GM12878 (cell line): ENCODE data around the gene ARHGAP6. TPM values are rescaled to one million over a fixed set of nuclear protein-coding genes. Genes with fewer than 3 reads are reported as not detected.

ENCODE experiments used
- ATAC-seq: fragments of 200-7000 bp; cut with Tn5 transposase; 3 replicates; pipeline ENCODE4 v1.9.1; 2020; ENCODE audit warnings: mild to moderate bottlenecking, moderate library complexity
- BruUV-seq: library from RNA; stranded (reverse); fragments of 400-500 nt; replicated peaks from 2 replicates; lab custom pipeline; 2021; lab: Mats Ljungman, UMichigan
- CTCF ChIA-PET: fragments of 300-600 bp; sonication (Branson Sonifier 250); formaldehyde crosslinking; extraction: SDS; loops from one replicate; lab custom pipeline; 2021; ENCODE audit warnings: inconsistent platforms; lab: Yijun Ruan, JAX
- POLR2A ChIA-PET: fragments of 350-600 bp; formaldehyde crosslinking; extraction: SDS; loops from one replicate; lab custom pipeline; 2021; ENCODE audit warnings: inconsistent platforms; lab: Charles Lee
- RAD21 ChIA-PET: fragments of 300-600 bp; sonication (Branson Sonifier 250); formaldehyde crosslinking; loops from one replicate; lab custom pipeline; 2023; ENCODE audit warnings: antibody characterized with exemption; ENCODE audit not compliant: unreplicated experiment; lab: Charles Lee
- SMC1A ChIA-PET: fragments of 300-600 bp; sonication (Branson Sonifier 250); formaldehyde crosslinking; loops from one replicate; lab custom pipeline; 2023; ENCODE audit not compliant: unreplicated experiment, uncharacterized antibody; lab: Charles Lee
- DNase-seq: peaks from one replicate; pipeline ENCODE4 v3.0.0-alpha.2; 2011; ENCODE audit warnings: low read depth, low spot score
- FAIRE-seq: peaks from 3 replicates; lab custom pipeline; 2011; peaks lifted over from hg19 to GRCh38; lab: Jason Lieb, UNC
- H2AFZ ChIP-seq: 2 replicates; pipeline ENCODE4 v1.6.0; 2011; ENCODE audit warnings: low read depth, low read length, control low read depth; ENCODE audit not compliant: control insufficient read depth
- H3K27ac ChIP-seq: 2 replicates; pipeline ENCODE4 v1.5.1; 2011; ENCODE audit warnings: control low read depth; ENCODE audit not compliant: control insufficient read depth, insufficient read depth
- H3K27me3 ChIP-seq, 2 experiments: replicated peaks in 1 of 2; 2 replicates each; pipeline versions ENCODE4 v1.6.0 to v1.6.1; 2011; ENCODE audit warnings: low read length in 1 of 2; ENCODE audit not compliant: control insufficient read depth in 2 of 2, insufficient read depth in 2 of 2
- H3K36me3 ChIP-seq, 2 experiments: 2 replicates each; pipeline ENCODE4 v1.5.1; 2011; ENCODE audit warnings: low read length in 1 of 2; ENCODE audit not compliant: control insufficient read depth in 2 of 2, insufficient read depth in 2 of 2
- H3K4me1 ChIP-seq: 2 replicates; pipeline ENCODE4 v1.6.1; 2011; ENCODE audit warnings: mild to moderate bottlenecking, low read length, moderate library complexity, mixed read lengths; ENCODE audit not compliant: control insufficient read depth, insufficient read depth
- H3K4me2 ChIP-seq: 2 replicates; pipeline ENCODE4 v1.6.0; 2011; ENCODE audit warnings: control low read depth; ENCODE audit not compliant: control insufficient read depth, insufficient read depth
- H3K4me3 ChIP-seq: fragments of 200-600 bp; sonication (generic); 2 replicates; pipeline ENCODE4 v1.5.1; 2016
- H3K79me2 ChIP-seq: 2 replicates; pipeline ENCODE4 v1.6.0; 2011; ENCODE audit warnings: low read length; ENCODE audit not compliant: control insufficient read depth, insufficient read depth
- H3K9ac ChIP-seq: 2 replicates; pipeline ENCODE4 v1.8.0; 2011; ENCODE audit warnings: low read length, control low read depth, mixed read lengths; ENCODE audit not compliant: control insufficient read depth, insufficient read depth
- H3K9me3 ChIP-seq: replicated peaks from 3 replicates; pipeline ENCODE4 v1.5.1; 2011; ENCODE audit warnings: mild to moderate bottlenecking, low read length; ENCODE audit not compliant: control insufficient read depth, insufficient read depth
- H4K20me1 ChIP-seq: 2 replicates; pipeline ENCODE4 v1.6.0; 2011; ENCODE audit not compliant: control insufficient read depth, insufficient read depth
- BACH1 ChIP-seq: fragments of 450-650 bp; IDR thresholded peaks from 2 replicates; pipeline ENCODE4 v1.6.1; 2017; ENCODE audit warnings: mild to moderate bottlenecking, borderline replicate concordance
- BMI1 ChIP-seq: fragments of 450-650 bp; IDR thresholded peaks from 2 replicates; pipeline ENCODE4 v1.6.1; 2016; ENCODE audit warnings: mild to moderate bottlenecking, moderate library complexity, borderline replicate concordance
- BRCA1 ChIP-seq: IDR thresholded peaks from 2 replicates; pipeline ENCODE4 v1.6.1; 2011; ENCODE audit warnings: low read depth, low read length, improper control_type of control experiment
- NFYA ChIP-seq: IDR thresholded peaks from 2 replicates; pipeline ENCODE4 v1.6.1; 2011; ENCODE audit warnings: low read depth, mild to moderate bottlenecking, low read length, improper control_type of control experiment, borderline replicate concordance
- POLR2A ChIP-seq: IDR thresholded peaks from 2 replicates; pipeline ENCODE4 v1.6.1; 2011; ENCODE audit warnings: low read depth, mild to moderate bottlenecking, low read length
- RAD51 ChIP-seq: fragments of 450-650 bp; IDR thresholded peaks from 2 replicates; pipeline ENCODE4 v1.6.1; 2016; ENCODE audit warnings: moderate library complexity, mild to moderate bottlenecking, inconsistent platforms
- SIX5 ChIP-seq: IDR thresholded peaks from 2 replicates; pipeline ENCODE4 v1.6.1; 2011; ENCODE audit warnings: mild to moderate bottlenecking, low read depth, low read length, moderate library complexity; ENCODE audit not compliant: severe bottlenecking
- STAT1 ChIP-seq: fragments of 450-650 bp; conservative IDR thresholded peaks from 2 replicates; pipeline ENCODE4 v1.6.1; 2014; ENCODE audit warnings: antibody characterized with exemption, mild to moderate bottlenecking
- TAF1 ChIP-seq: IDR thresholded peaks from 2 replicates; pipeline ENCODE4 v1.6.1; 2011; ENCODE audit warnings: mild to moderate bottlenecking, low read depth, low read length, borderline replicate concordance
- ZNF24 ChIP-seq: fragments of 450-650 bp; IDR thresholded peaks from 2 replicates; pipeline ENCODE4 v1.6.1; 2017; ENCODE audit warnings: antibody characterized with exemption, mild to moderate bottlenecking
- ZNF622 ChIP-seq: fragments of 450-650 bp; IDR thresholded peaks from 2 replicates; pipeline ENCODE4 v1.6.1; 2017; ENCODE audit warnings: mild to moderate bottlenecking, inconsistent platforms
- WGBS: methylation state at CpG from one replicate; pipeline ENCODE4 v1.1.6; 2016; ENCODE audit warnings: low lambda C conversion rate; ENCODE audit not compliant: insufficient replicate concordance, insufficient coverage; ENCODE audit errors: missing lambda C conversion rate; 5-methylcytosine and 5-hydroxymethylcytosine counted together
- in situ Hi-C: fragments of 300-500 bp; cut with MboI; formaldehyde crosslinking; loops from 9 replicates; pipeline ENCODE4 v1.14.3; 2018; ENCODE audit warnings: mixed read lengths
- intact Hi-C: fragments of 100-400 bp; cut with micrococcal nuclease; formaldehyde crosslinking; loops from one replicate; pipeline ENCODE4 v1.14.2; 2022; ENCODE audit not compliant: unreplicated experiment
- polyA plus RNA-seq, 11 experiments: library from polyadenylated mRNA; depleted of rRNA in 4 of 11; unstranded in 6 of 11; stranded (reverse) in 5 of 11; fragments of >200 nt; fragmentation: Nextera tagmentation in 4 of 11; fragmentation: Illumina TruSeq in 1 of 11; extraction: Ambion mirVana in 4 of 11; extraction: Trizol in 1 of 11; gene quantifications; 1 replicate in 1 of 11; 2 replicates in 10 of 11; pipeline versions ENCODE4 v1.2.1 to v1.2.3, GENCODE V29; 2011 to 2016; ENCODE audit warnings: inconsistent platforms in 2 of 11, missing spikeins in 2 of 11, low read depth in 1 of 11
- total RNA-seq, 4 experiments: library from RNA; depleted of rRNA in 3 of 4; stranded (reverse); fragments of >200 nt in 3 of 4; fragmentation: Illumina TruSeq in 1 of 4; extraction: Trizol in 1 of 4; gene quantifications; 2 replicates each; pipeline versions ENCODE4 v1.2.1 to v1.2.3, GENCODE V29; 2013 to 2021
- TF ChIP-seq, protein P1 (sequence below): IDR thresholded peaks from 2 replicates; pipeline ENCODE4 v1.6.1; 2011; ENCODE audit warnings: borderline replicate concordance, low read depth, mild to moderate bottlenecking, moderate library complexity, mixed read lengths, low read length; ENCODE audit not compliant: insufficient read depth; ENCODE audit errors: extremely low read length
- TF ChIP-seq, protein P2 (sequence below): fragments of 150-350 bp; IDR thresholded peaks from 2 replicates; pipeline ENCODE4 v1.6.1; 2014; ENCODE audit warnings: mild to moderate bottlenecking, low read depth, low read length
- TF ChIP-seq, protein P3 (sequence below): IDR thresholded peaks from 2 replicates; pipeline ENCODE4 v1.6.1; 2012; ENCODE audit warnings: mild to moderate bottlenecking, low read depth, low read length

The ARHGAP6 gene
- total and polyA plus RNA-seq, 10 of the 15 experiments (the other 5 are each of a cell fraction or from before 2014, with no cell fraction given), result 0.20 to 1.8 (median 0.76) TPM

DNA sequence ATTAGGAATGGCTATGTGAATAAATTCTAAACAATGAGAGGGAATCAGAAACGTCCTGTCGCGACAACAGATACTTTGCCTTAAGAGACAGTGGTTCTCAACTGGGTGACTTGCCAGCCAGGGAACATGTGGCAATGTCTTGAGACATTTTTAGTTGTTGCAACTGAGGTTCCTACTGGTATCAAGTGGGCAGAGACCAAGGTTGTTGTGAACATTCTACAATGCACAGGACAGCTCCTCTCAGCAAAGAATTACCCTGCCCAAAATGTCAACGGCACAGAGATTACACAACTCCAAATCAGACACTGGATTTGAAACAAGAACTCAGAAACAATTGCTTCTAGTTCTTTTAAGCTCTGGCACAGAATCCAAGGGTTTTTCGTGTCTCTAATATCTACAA lies 128.6 kb downstream of the ARHGAP6 start:
- no peak for FAIRE-seq
- ChIA-PET SMC1A (interaction anchor here (1.3 to 9.6 kb wide), 4 partner anchors 15 to 236 kb away, joined by 3 to 105 read pairs (median 4); no protein-coding TSS in a partner anchor), CTCF (interaction anchor here (0.9 to 5.0 kb wide), 7 partner anchors 8 to 1164 kb away, joined by 3 to 61 read pairs (median 3); no protein-coding TSS in a partner anchor), POLR2A (no interaction called here), RAD21 (interaction anchor here (2.1 kb wide), 1 partner anchor 222 kb away, joined by 7 read pairs; the partner anchor contains the start of gene MSL3)
- Histone ChIP-seq H3K9me3 (no peaks in the 10 kb centered on the region), H3K9ac (no peak overlapping the region), H3K4me2 (no peak overlapping the region), H3K36me3 (no peaks in the 10 kb centered on the region), H3K27me3 (no peaks in the 10 kb centered on the region), H3K27ac (no peak overlapping the region), H4K20me1 (no peaks in the 10 kb centered on the region), H3K79me2 (no peaks in the 10 kb centered on the region), H2AFZ (no peak overlapping the region), H3K4me1 (no peaks in the 10 kb centered on the region), H3K4me3 (no peak overlapping the region)
- BruUV-seq, result no TSS peak
- intact Hi-C loops (no loop called here), in situ Hi-C loops (no loop called here)
- TF ChIP-seq, protein P1, sequence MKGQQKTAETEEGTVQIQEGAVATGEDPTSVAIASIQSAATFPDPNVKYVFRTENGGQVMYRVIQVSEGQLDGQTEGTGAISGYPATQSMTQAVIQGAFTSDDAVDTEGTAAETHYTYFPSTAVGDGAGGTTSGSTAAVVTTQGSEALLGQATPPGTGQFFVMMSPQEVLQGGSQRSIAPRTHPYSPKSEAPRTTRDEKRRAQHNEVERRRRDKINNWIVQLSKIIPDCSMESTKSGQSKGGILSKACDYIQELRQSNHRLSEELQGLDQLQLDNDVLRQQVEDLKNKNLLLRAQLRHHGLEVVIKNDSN, result no peak
- TF ChIP-seq BRCA1, result no peak
- no peak for TF ChIP-seq ZNF622
- TF ChIP-seq TAF1, result no peak
- TF ChIP-seq ZNF24, result no peak
- TF ChIP-seq, protein P2, sequence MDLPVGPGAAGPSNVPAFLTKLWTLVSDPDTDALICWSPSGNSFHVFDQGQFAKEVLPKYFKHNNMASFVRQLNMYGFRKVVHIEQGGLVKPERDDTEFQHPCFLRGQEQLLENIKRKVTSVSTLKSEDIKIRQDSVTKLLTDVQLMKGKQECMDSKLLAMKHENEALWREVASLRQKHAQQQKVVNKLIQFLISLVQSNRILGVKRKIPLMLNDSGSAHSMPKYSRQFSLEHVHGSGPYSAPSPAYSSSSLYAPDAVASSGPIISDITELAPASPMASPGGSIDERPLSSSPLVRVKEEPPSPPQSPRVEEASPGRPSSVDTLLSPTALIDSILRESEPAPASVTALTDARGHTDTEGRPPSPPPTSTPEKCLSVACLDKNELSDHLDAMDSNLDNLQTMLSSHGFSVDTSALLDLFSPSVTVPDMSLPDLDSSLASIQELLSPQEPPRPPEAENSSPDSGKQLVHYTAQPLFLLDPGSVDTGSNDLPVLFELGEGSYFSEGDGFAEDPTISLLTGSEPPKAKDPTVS, result no peak
- TF ChIP-seq, protein P3, sequence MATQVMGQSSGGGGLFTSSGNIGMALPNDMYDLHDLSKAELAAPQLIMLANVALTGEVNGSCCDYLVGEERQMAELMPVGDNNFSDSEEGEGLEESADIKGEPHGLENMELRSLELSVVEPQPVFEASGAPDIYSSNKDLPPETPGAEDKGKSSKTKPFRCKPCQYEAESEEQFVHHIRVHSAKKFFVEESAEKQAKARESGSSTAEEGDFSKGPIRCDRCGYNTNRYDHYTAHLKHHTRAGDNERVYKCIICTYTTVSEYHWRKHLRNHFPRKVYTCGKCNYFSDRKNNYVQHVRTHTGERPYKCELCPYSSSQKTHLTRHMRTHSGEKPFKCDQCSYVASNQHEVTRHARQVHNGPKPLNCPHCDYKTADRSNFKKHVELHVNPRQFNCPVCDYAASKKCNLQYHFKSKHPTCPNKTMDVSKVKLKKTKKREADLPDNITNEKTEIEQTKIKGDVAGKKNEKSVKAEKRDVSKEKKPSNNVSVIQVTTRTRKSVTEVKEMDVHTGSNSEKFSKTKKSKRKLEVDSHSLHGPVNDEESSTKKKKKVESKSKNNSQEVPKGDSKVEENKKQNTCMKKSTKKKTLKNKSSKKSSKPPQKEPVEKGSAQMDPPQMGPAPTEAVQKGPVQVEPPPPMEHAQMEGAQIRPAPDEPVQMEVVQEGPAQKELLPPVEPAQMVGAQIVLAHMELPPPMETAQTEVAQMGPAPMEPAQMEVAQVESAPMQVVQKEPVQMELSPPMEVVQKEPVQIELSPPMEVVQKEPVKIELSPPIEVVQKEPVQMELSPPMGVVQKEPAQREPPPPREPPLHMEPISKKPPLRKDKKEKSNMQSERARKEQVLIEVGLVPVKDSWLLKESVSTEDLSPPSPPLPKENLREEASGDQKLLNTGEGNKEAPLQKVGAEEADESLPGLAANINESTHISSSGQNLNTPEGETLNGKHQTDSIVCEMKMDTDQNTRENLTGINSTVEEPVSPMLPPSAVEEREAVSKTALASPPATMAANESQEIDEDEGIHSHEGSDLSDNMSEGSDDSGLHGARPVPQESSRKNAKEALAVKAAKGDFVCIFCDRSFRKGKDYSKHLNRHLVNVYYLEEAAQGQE, result no peak
- TF ChIP-seq NFYA, result no peak
- TF ChIP-seq STAT1, result no peak
- TF ChIP-seq RAD51, result no peak
- no peak for TF ChIP-seq BACH1
- no peak for TF ChIP-seq POLR2A
- TF ChIP-seq SIX5, result no peak
- TF ChIP-seq BMI1, result no peak
- 78% methylated on average over 5 of the region's 5 CpGs for WGBS
- ATAC-seq, result no peak
- no peak for DNase-seq
